Keratinocyte (primary cell): Measurements from ENCODE around the gene GDAP2. TPM values are rescaled to one million over a fixed set of nuclear protein-coding genes. Genes with fewer than 3 reads are reported as not detected.

Experiments
- DNase-seq: peaks from one replicate; pipeline ENCODE4 v3.0.0-alpha.2; 2011; ENCODE audit warnings: low read depth, missing footprints, low spot score
- FAIRE-seq: peaks from 2 replicates; lab custom pipeline; 2011; peaks lifted over from hg19 to GRCh38; lab: Jason Lieb, UNC
- H2AFZ ChIP-seq: 2 replicates; pipeline ENCODE4 v1.6.0; 2012; ENCODE audit warnings: low read length, control low read depth, inconsistent platforms; ENCODE audit not compliant: control insufficient read depth
- H3K27ac ChIP-seq: 2 replicates; pipeline ENCODE4 v1.5.1; 2011; ENCODE audit warnings: low read length; ENCODE audit not compliant: control insufficient read depth, insufficient read depth
- H3K27me3 ChIP-seq: 3 replicates; pipeline ENCODE4 v1.6.0; 2011; ENCODE audit warnings: low read length; ENCODE audit not compliant: control insufficient read depth, insufficient read depth; ENCODE audit errors: extremely low read depth
- H3K36me3 ChIP-seq, 2 experiments: 2 replicates in 1 of 2; 3 replicates in 1 of 2; pipeline ENCODE4 v1.5.1; 2011; ENCODE audit warnings: low read length in 2 of 2, mild to moderate bottlenecking in 1 of 2; ENCODE audit not compliant: control insufficient read depth in 2 of 2, insufficient read depth in 2 of 2; ENCODE audit errors: extremely low read depth in 1 of 2
- H3K4me1 ChIP-seq: 3 replicates; pipeline ENCODE4 v1.5.1; 2011; ENCODE audit warnings: low read length; ENCODE audit not compliant: control insufficient read depth, insufficient read depth; ENCODE audit errors: extremely low read depth
- H3K4me2 ChIP-seq: 3 replicates; pipeline ENCODE4 v1.6.0; 2011; ENCODE audit warnings: low read depth, low read length; ENCODE audit not compliant: control insufficient read depth, insufficient read depth; ENCODE audit errors: extremely low read depth
- H3K4me3 ChIP-seq, 3 experiments: fragments of 200-600 bp in 1 of 3; sonication (generic) in 1 of 3; 2 replicates in 2 of 3; 3 replicates in 1 of 3; pipeline ENCODE4 v1.5.1; 2011 to 2016; ENCODE audit warnings: low read length in 3 of 3, mild to moderate bottlenecking in 3 of 3, control low read depth in 2 of 3, inconsistent platforms in 1 of 3, low read depth in 1 of 3, mixed read lengths in 1 of 3, mixed run types in 1 of 3, moderate library complexity in 1 of 3; ENCODE audit not compliant: control insufficient read depth in 2 of 3, insufficient read depth in 2 of 3; ENCODE audit errors: extremely low read depth in 1 of 3
- H3K79me2 ChIP-seq: 2 replicates; pipeline ENCODE4 v1.6.0; 2012; ENCODE audit warnings: low read length; ENCODE audit not compliant: control insufficient read depth, insufficient read depth
- H3K9ac ChIP-seq: 3 replicates; pipeline ENCODE4 v1.6.0; 2011; ENCODE audit warnings: low read length; ENCODE audit not compliant: control insufficient read depth, insufficient read depth; ENCODE audit errors: extremely low read depth
- H3K9me1 ChIP-seq: 3 replicates; pipeline ENCODE4 v1.6.0; 2011; ENCODE audit warnings: low read length; ENCODE audit not compliant: control insufficient read depth, insufficient read depth; ENCODE audit errors: extremely low read depth
- H3K9me3 ChIP-seq: 2 replicates; pipeline ENCODE4 v1.5.1; 2012; ENCODE audit warnings: low read depth, low read length; ENCODE audit not compliant: control insufficient read depth
- H4K20me1 ChIP-seq: 3 replicates; pipeline ENCODE4 v1.6.0; 2011; ENCODE audit warnings: low read length; ENCODE audit not compliant: control insufficient read depth, insufficient read depth; ENCODE audit errors: extremely low read depth
- CTCF ChIP-seq, 3 experiments: IDR thresholded peaks in 1 of 3; conservative IDR thresholded peaks in 1 of 3; optimal IDR thresholded peaks in 1 of 3; 2 replicates in 2 of 3; 3 replicates in 1 of 3; pipeline versions ENCODE3 to v1.5.1; 2011; ENCODE audit warnings: low read length in 3 of 3, mild to moderate bottlenecking in 3 of 3, moderate library complexity in 2 of 3, control low read depth in 1 of 3, inconsistent platforms in 1 of 3; ENCODE audit not compliant: insufficient read depth in 2 of 3; ENCODE audit errors: extremely low read depth in 1 of 3
- EZH2 ChIP-seq: IDR thresholded peaks from one replicate; pipeline ENCODE4 v1.6.1; 2012; ENCODE audit warnings: inconsistent platforms, mild to moderate bottlenecking, low read length, moderate library complexity
- dilution Hi-C: fragments of 300-500 bp; cut with MboI; formaldehyde crosslinking; loops from one replicate; pipeline ENCODE4 v1.7.0; 2020; ENCODE audit warnings: low sequenced_read_pairs; ENCODE audit not compliant: extremely low pct_ligation_motif_present
- polyA plus RNA-seq, 5 experiments: library from polyadenylated mRNA; depleted of rRNA in 3 of 5; stranded (reverse) in 3 of 5; stranded (forward) in 1 of 5; unstranded in 1 of 5; fragments of >200 nt; gene quantifications; 1 replicate in 1 of 5; 2 replicates in 3 of 5; 3 replicates in 1 of 5; pipeline versions ENCODE4 v1.2.1 to v1.2.3, GENCODE V29; 2011 to 2012; ENCODE audit warnings: missing spikeins in 2 of 5, low read depth in 1 of 5, low replicate concordance in 1 of 5

The GDAP2 gene
- polyA plus RNA-seq, 1 donor (not counting 4 experiments of a cell fraction or from before 2014, with no cell fraction given) = 15.7 TPM

- H3K27ac ChIP-seq = no peak overlapping the region
- dilution Hi-C loops = no loop called here
- H3K9ac ChIP-seq = no peak overlapping the region
- no peaks in the 10 kb centered on the region for H3K9me1 ChIP-seq
- TF ChIP-seq EZH2 = no peak
- TF ChIP-seq CTCF (optimal IDR thresholded peaks at IDR 0.05 in 1 of 3, IDR thresholded peaks at IDR 0.05 in 1 of 3, conservative IDR thresholded peaks at IDR 0.05 in 1 of 3; ENCODE audit: extremely low read depth in 1 of 3, insufficient read depth in 2 of 3, low read length in 3 of 3) = no peak
- H3K9me3 ChIP-seq = no peaks in the 10 kb centered on the region
- no peak for FAIRE-seq
- H3K4me2 ChIP-seq = no peak overlapping the region
- no peaks in the 10 kb centered on the region for H3K27me3 ChIP-seq
- H3K79me2 ChIP-seq = no peaks in the 10 kb centered on the region
- no peak for DNase-seq
- H3K4me1 ChIP-seq = no peaks in the 10 kb centered on the region
- H4K20me1 ChIP-seq = no peaks in the 10 kb centered on the region
- H2AFZ ChIP-seq = no peak overlapping the region
- H3K36me3 ChIP-seq = peaks cover 15 to 30% of the 10 kb centered on the region in 2 experiments
- H3K4me3 ChIP-seq = no peak overlapping the region
These were observed 23.0 kb upstream of the GDAP2 start for GRCh38 chr1:117952386-117952785.

GRCh38 chr1:117942293-117942692 is 12.9 kb upstream of the GDAP2 start:
- H3K27ac ChIP-seq = no peak overlapping the region
- no peak for FAIRE-seq
- no peak overlapping the region for H3K4me2 ChIP-seq
- dilution Hi-C loops = no loop called here
- H3K27me3 ChIP-seq = no peaks in the 10 kb centered on the region
- DNase-seq = no peak
- H2AFZ ChIP-seq = no peak overlapping the region
- peaks cover 21 to 27% of the 10 kb centered on the region in 2 experiments for H3K36me3 ChIP-seq
- TF ChIP-seq EZH2 (no peak), CTCF (optimal IDR thresholded peaks at IDR 0.05 in 1 of 3, IDR thresholded peaks at IDR 0.05 in 1 of 3, conservative IDR thresholded peaks at IDR 0.05 in 1 of 3; ENCODE audit: extremely low read depth in 1 of 3, insufficient read depth in 2 of 3, low read length in 3 of 3) (no peak)
- no peaks in the 10 kb centered on the region for H4K20me1 ChIP-seq
- no peak overlapping the region for H3K9ac ChIP-seq
- H3K4me1 ChIP-seq = no peaks in the 10 kb centered on the region
- no peaks in the 10 kb centered on the region for H3K9me3 ChIP-seq
- no peaks in the 10 kb centered on the region for H3K79me2 ChIP-seq
- no peaks in the 10 kb centered on the region for H3K9me1 ChIP-seq
- H3K4me3 ChIP-seq = no peak overlapping the region
